Loucy (cell line): ENCODE results near the gene FERMT3.

Experiments used
- H2AFZ ChIP-seq: fragments of 200-600 bp; sonication (generic); 2 replicates; pipeline ENCODE4 v1.6.0; 2016; ENCODE audit warnings: antibody characterized with exemption, mild to moderate bottlenecking, low read length, moderate library complexity
- H3F3A ChIP-seq: fragments of 200-600 bp; 2 replicates; pipeline ENCODE4 v1.6.0; 2016; ENCODE audit warnings: antibody characterized with exemption, low read depth, mild to moderate bottlenecking
- H3K27me3 ChIP-seq: fragments of 200-600 bp; sonication (generic); 2 replicates; pipeline ENCODE4 v1.6.1; 2014; ENCODE audit warnings: low read length, mild to moderate bottlenecking; ENCODE audit not compliant: insufficient read depth, poor library complexity, severe bottlenecking
- H3K36me3 ChIP-seq: fragments of 200-600 bp; sonication (generic); 2 replicates; pipeline ENCODE4 v1.6.1; 2016; ENCODE audit warnings: low read length; ENCODE audit not compliant: insufficient read depth
- H3K4me1 ChIP-seq: fragments of 200-600 bp; sonication (generic); 2 replicates; pipeline ENCODE4 v1.5.1; 2014; ENCODE audit warnings: low read length, mild to moderate bottlenecking; ENCODE audit not compliant: insufficient read depth, poor library complexity, severe bottlenecking
- H3K4me2 ChIP-seq: fragments of 200-600 bp; sonication (generic); 2 replicates; pipeline ENCODE4 v1.6.0; 2014; ENCODE audit warnings: antibody characterized with exemption, low read length, low read depth, mild to moderate bottlenecking; ENCODE audit not compliant: poor library complexity, severe bottlenecking
- H3K4me3 ChIP-seq: fragments of 200-600 bp; sonication (generic); 2 replicates; pipeline ENCODE4 v1.5.1; 2014; ENCODE audit warnings: low read length, mild to moderate bottlenecking, mixed read lengths; ENCODE audit not compliant: poor library complexity, severe bottlenecking
- H3K79me2 ChIP-seq: fragments of 200-600 bp; sonication (generic); 2 replicates; pipeline ENCODE4 v1.6.1; 2014; ENCODE audit warnings: low read length; ENCODE audit not compliant: insufficient read depth
- H3K9ac ChIP-seq: fragments of 200-600 bp; sonication (generic); 2 replicates; pipeline ENCODE4 v1.6.0; 2014; ENCODE audit warnings: mild to moderate bottlenecking, low read depth, low read length, moderate library complexity; ENCODE audit not compliant: poor library complexity, severe bottlenecking
- H3K9me2 ChIP-seq: fragments of 200-600 bp; sonication (generic); replicated peaks from 2 replicates; pipeline ENCODE4 v1.6.1; 2016; ENCODE audit warnings: low read depth, low read length, mixed read lengths
- H3K9me3 ChIP-seq: fragments of 200-600 bp; sonication (generic); 2 replicates; pipeline ENCODE4 v1.6.1; 2014; ENCODE audit warnings: mild to moderate bottlenecking, antibody characterized with exemption, low read length, low read depth; ENCODE audit not compliant: insufficient read depth
- H4K20me1 ChIP-seq: fragments of 200-600 bp; sonication (generic); 2 replicates; pipeline ENCODE4 v1.6.0; 2014; ENCODE audit warnings: antibody characterized with exemption, low read length, mild to moderate bottlenecking; ENCODE audit not compliant: insufficient read depth, poor library complexity, severe bottlenecking
- EZH2phosphoT487 ChIP-seq: fragments of 200-600 bp; IDR thresholded peaks from 2 replicates; pipeline ENCODE4 v1.6.1; 2018; ENCODE audit warnings: antibody characterized with exemption, mild to moderate bottlenecking, moderate library complexity, borderline replicate concordance
- TF ChIP-seq, protein P1 (sequence below): fragments of 200-600 bp; sonication (generic); conservative IDR thresholded peaks from 2 replicates; pipeline ENCODE4 v1.5.1; 2014; ENCODE audit warnings: mild to moderate bottlenecking, antibody characterized with exemption, low read length

The FERMT3 gene

DNA sequence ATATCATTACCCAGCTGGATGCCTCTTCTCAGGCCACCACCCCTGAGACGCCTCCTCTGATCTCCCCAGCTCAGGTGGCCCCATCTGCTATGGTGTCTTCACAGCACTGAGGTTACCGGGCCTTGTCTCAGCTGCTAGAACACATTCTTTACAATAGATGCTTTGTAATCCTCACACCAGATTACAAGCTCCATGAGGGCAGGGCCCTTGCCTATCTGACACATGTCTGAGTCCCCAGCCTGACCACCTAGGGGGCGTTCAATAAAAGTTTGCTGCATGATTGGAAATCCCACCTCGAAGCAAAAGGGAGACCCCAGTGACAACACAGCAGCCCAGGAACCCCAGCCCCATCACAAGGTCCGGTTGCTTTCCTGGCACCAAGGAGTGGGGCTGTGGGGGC, 42.6 kb upstream of the FERMT3 start:
- peak overlapping the region; percentile 74 for H3K9ac ChIP-seq
- TF ChIP-seq, protein P1, sequence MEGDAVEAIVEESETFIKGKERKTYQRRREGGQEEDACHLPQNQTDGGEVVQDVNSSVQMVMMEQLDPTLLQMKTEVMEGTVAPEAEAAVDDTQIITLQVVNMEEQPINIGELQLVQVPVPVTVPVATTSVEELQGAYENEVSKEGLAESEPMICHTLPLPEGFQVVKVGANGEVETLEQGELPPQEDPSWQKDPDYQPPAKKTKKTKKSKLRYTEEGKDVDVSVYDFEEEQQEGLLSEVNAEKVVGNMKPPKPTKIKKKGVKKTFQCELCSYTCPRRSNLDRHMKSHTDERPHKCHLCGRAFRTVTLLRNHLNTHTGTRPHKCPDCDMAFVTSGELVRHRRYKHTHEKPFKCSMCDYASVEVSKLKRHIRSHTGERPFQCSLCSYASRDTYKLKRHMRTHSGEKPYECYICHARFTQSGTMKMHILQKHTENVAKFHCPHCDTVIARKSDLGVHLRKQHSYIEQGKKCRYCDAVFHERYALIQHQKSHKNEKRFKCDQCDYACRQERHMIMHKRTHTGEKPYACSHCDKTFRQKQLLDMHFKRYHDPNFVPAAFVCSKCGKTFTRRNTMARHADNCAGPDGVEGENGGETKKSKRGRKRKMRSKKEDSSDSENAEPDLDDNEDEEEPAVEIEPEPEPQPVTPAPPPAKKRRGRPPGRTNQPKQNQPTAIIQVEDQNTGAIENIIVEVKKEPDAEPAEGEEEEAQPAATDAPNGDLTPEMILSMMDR = no peak
- TF ChIP-seq EZH2phosphoT487 = no peak
- peaks cover 16% of the 10 kb centered on the region for H3K4me1 ChIP-seq
- H3K9me2 ChIP-seq = no peaks in the 10 kb centered on the region
- H3K9me3 ChIP-seq = no peaks in the 10 kb centered on the region
- H3K79me2 ChIP-seq = peaks cover 16% of the 10 kb centered on the region; the same call in 1 of the 2 replicates
- H4K20me1 ChIP-seq = peaks cover 3% of the 10 kb centered on the region
- H3K4me2 ChIP-seq = peak overlapping the region; percentile 100
- no peaks in the 10 kb centered on the region for H3K36me3 ChIP-seq
- no peaks in the 10 kb centered on the region for H3K27me3 ChIP-seq
- no peaks in the 10 kb centered on the region for H3F3A ChIP-seq
- H2AFZ ChIP-seq = no peak overlapping the region
- H3K4me3 ChIP-seq = peak overlapping the region; percentile 2

DNA sequence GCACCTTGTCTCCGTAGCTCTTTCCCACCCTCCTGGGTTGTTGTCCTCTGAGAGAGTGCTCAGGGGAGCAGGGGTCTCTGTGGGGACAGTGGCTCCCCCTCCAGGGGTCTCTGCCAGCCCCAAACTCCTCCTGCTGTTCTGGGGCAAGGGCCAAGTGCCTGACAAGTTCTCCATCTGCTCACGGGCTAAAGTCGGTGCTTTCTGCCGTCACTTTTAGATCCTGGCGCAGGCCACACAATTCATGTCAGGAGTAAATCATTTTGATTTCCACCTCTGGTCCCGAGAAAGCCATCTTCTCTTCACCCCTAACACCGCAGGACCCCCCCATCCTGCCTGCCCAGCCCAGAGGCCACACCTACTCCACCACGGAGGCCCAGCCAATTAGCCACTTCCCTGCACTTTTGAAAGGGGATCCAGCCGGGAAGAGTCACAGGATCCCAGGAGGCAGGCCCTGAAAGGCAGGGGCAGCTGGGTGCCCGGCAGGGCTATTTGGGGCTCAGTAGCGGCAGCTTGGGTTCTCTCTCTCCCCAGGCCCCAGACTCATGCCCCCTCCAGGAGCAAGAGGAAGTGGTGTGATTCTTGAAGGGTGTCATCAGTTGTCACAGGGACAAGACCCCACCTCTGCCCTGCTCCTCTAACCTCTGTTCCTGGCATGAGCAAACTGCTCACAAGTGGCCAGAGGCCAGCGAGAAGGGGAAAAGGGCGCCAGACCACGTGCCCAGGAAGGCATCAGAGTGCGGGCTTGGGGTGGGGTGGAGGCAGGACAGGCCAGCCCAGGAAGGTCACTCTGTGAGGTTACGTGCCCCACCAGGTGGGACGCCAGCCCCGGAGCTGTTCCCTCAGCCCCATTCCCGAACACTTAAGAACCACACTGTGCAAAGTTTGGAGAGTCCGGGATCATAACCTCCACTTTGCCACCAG, 41.9 kb upstream of the FERMT3 start:
- peaks cover 3% of the 10 kb centered on the region for H4K20me1 ChIP-seq
- H3K9me2 ChIP-seq = no peaks in the 10 kb centered on the region
- 0 out of 2 replicates have a peak overlapping the region, but pooled peaks have one; percentile 99 for H2AFZ ChIP-seq
- H3K79me2 ChIP-seq = peaks cover 16% of the 10 kb centered on the region; the same call in 1 of the 2 replicates
- no peaks in the 10 kb centered on the region for H3K36me3 ChIP-seq
- H3K27me3 ChIP-seq = no peaks in the 10 kb centered on the region
- H3K4me1 ChIP-seq = peaks cover 16% of the 10 kb centered on the region
- H3K9me3 ChIP-seq = no peaks in the 10 kb centered on the region
- H3F3A ChIP-seq = no peaks in the 10 kb centered on the region
- TF ChIP-seq, protein P1 = no peak
- no peak for TF ChIP-seq EZH2phosphoT487
- peak overlapping the region; percentile 76 for H3K4me3 ChIP-seq
- H3K4me2 ChIP-seq = peak overlapping the region; percentile 100
- H3K9ac ChIP-seq = peak overlapping the region; percentile 74

- Histone ChIP-seq H3K79me2 (peaks cover 16% of the 10 kb centered on the region; the same call in 1 of the 2 replicates), H2AFZ (peak overlapping the region; percentile 99), H3K9me3 (no peaks in the 10 kb centered on the region), H3K4me1 (peaks cover 16% of the 10 kb centered on the region), H3K36me3 (no peaks in the 10 kb centered on the region), H3K9ac (peak overlapping the region; percentile 74), H4K20me1 (peaks cover 3% of the 10 kb centered on the region), H3F3A (no peaks in the 10 kb centered on the region), H3K4me2 (peak overlapping the region; percentile 100), H3K4me3 (peak overlapping the region; percentile 76), H3K9me2 (no peaks in the 10 kb centered on the region), H3K27me3 (no peaks in the 10 kb centered on the region)
- TF ChIP-seq, protein P1 = peak; percentile 30; the same call in 1 of the 2 replicates
- no peak for TF ChIP-seq EZH2phosphoT487
Measured at GRCh38 chr11:64165481-64165841, 41.1 kb upstream of the FERMT3 start.
